Suprapubic skin (tissue), 4 donors: ENCODE data around the gene ACRV1.

Source experiments
- CTCF ChIP-seq, 2 donors: fragments of 200-600 bp in 1 of 2; fragments of 450-650 bp in 1 of 2; sonication (generic) in 1 of 2; IDR thresholded peaks; one replicate each; pipeline ENCODE4 v1.5.1; 2016 to 2019; ENCODE audit warnings: antibody characterized with exemption in 2 of 2, mild to moderate bottlenecking in 1 of 2, moderate library complexity in 1 of 2
- EP300 ChIP-seq: sonication (generic); formaldehyde crosslinking; IDR thresholded peaks from one replicate; pipeline ENCODE4 v1.6.1; 2017; ENCODE audit warnings: antibody characterized with exemption
- POLR2AphosphoS5 ChIP-seq, 3 donors: sonication (generic); formaldehyde crosslinking; IDR thresholded peaks; one replicate each; pipeline ENCODE4 v1.6.1; 2017; ENCODE audit warnings: antibody characterized with exemption in 3 of 3

- TF ChIP-seq EP300 = no peak
- no peak for TF ChIP-seq CTCF (IDR thresholded peaks at IDR 0.05)
- no peak for TF ChIP-seq POLR2AphosphoS5 (IDR thresholded peaks at IDR 0.05)
Observed at GRCh38 chr11:125621995-125622394, 58.7 kb downstream of the ACRV1 start.
